DND-41 (cell line): Measurements from ENCODE around the gene ANTKMT.

Experiments used
- ATAC-seq: fragments of 200-7000 bp; cut with Tn5 transposase; 3 replicates; pipeline ENCODE4 v1.9.1; 2021; ENCODE audit warnings: low read depth; ENCODE audit not compliant: insufficient read depth
- DNase-seq: peaks from one replicate; pipeline ENCODE4 v3.0.0-alpha.2; 2020
- H2AFZ ChIP-seq: 2 replicates; pipeline ENCODE4 v1.6.0; 2012; ENCODE audit warnings: low read depth, low read length
- H3K27ac ChIP-seq: 2 replicates; pipeline ENCODE4 v1.5.1; 2012; ENCODE audit warnings: low read length, inconsistent platforms
- H3K27me3 ChIP-seq: fragments of 200-600 bp; sonication (generic); 2 replicates; pipeline ENCODE4 v1.6.0; 2012; ENCODE audit warnings: low read length, mild to moderate bottlenecking, inconsistent platforms; ENCODE audit not compliant: insufficient read depth, poor library complexity
- H3K36me3 ChIP-seq: 2 replicates; pipeline ENCODE4 v1.5.1; 2012; ENCODE audit warnings: low read length, inconsistent platforms; ENCODE audit not compliant: insufficient read depth
- H3K4me1 ChIP-seq: 2 replicates; pipeline ENCODE4 v1.5.1; 2012; ENCODE audit warnings: mild to moderate bottlenecking, low read length; ENCODE audit not compliant: insufficient read depth
- H3K4me2 ChIP-seq: 2 replicates; pipeline ENCODE4 v1.6.0; 2012; ENCODE audit warnings: mild to moderate bottlenecking, moderate library complexity, low read length, inconsistent platforms; ENCODE audit not compliant: insufficient read depth
- H3K4me3 ChIP-seq, 2 experiments: fragments of 200-600 bp in 1 of 2; shearing (Covaris generic) in 1 of 2; 2 replicates each; pipeline ENCODE4 v1.5.1; 2012 to 2016; ENCODE audit warnings: inconsistent platforms in 2 of 2, low read length in 2 of 2, mild to moderate bottlenecking in 2 of 2, low read depth in 1 of 2, moderate library complexity in 1 of 2
- H3K79me2 ChIP-seq: 2 replicates; pipeline ENCODE4 v1.6.0; 2012; ENCODE audit warnings: low read length, inconsistent platforms; ENCODE audit not compliant: insufficient read depth
- H3K9ac ChIP-seq: 2 replicates; pipeline ENCODE4 v1.6.0; 2012; ENCODE audit warnings: low read depth, mild to moderate bottlenecking, inconsistent platforms, low read length, moderate library complexity
- H3K9me3 ChIP-seq: 2 replicates; pipeline ENCODE4 v1.5.1; 2012; ENCODE audit warnings: low read length, moderate library complexity, mild to moderate bottlenecking, inconsistent platforms; ENCODE audit not compliant: insufficient read depth, severe bottlenecking
- H4K20me1 ChIP-seq: 2 replicates; pipeline ENCODE4 v1.6.0; 2012; ENCODE audit warnings: low read length; ENCODE audit not compliant: insufficient read depth
- EZH2 ChIP-seq: IDR thresholded peaks from 3 replicates; pipeline ENCODE4 v1.6.1; 2012; ENCODE audit warnings: borderline replicate concordance, low read depth, mild to moderate bottlenecking, moderate library complexity, low read length, inconsistent platforms; ENCODE audit not compliant: severe bottlenecking
- TF ChIP-seq, protein P1 (sequence below): IDR thresholded peaks from 2 replicates; pipeline ENCODE4 v1.5.1; 2012; ENCODE audit warnings: borderline replicate concordance, low read length, moderate library complexity, mild to moderate bottlenecking; ENCODE audit not compliant: poor library complexity, severe bottlenecking; ENCODE audit errors: extremely low read depth

The ANTKMT gene

DNA sequence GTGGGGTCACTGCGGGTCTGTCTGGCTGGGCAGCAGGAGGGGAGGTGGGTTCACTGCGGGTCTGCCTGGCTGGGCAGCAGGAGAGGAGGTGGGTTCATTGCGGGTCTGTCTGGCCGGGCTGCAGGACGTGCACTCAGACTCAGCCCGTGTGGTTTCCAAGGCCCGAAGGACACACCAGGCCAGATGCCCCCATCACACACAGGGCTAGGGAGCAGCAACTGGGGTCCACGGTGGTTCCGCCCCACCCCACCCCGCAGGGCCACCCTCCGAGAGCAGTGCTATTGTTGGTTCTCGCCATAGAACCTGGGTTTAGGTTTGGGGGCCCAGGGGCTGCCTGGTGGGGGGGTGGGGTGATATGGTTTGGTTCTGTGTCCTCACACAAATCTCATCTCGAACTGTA is 25.7 kb downstream of the ANTKMT start:
- no peak overlapping the region for H3K4me3 ChIP-seq
- H3K27ac ChIP-seq: no peak overlapping the region
- DNase-seq: no peak
- no peaks in the 10 kb centered on the region for H3K4me1 ChIP-seq
- H3K36me3 ChIP-seq: no peaks in the 10 kb centered on the region
- no peak overlapping the region for H2AFZ ChIP-seq
- H3K4me2 ChIP-seq: no peak overlapping the region
- no peaks in the 10 kb centered on the region for H3K9me3 ChIP-seq
- no peak for TF ChIP-seq EZH2
- TF ChIP-seq, protein P1, sequence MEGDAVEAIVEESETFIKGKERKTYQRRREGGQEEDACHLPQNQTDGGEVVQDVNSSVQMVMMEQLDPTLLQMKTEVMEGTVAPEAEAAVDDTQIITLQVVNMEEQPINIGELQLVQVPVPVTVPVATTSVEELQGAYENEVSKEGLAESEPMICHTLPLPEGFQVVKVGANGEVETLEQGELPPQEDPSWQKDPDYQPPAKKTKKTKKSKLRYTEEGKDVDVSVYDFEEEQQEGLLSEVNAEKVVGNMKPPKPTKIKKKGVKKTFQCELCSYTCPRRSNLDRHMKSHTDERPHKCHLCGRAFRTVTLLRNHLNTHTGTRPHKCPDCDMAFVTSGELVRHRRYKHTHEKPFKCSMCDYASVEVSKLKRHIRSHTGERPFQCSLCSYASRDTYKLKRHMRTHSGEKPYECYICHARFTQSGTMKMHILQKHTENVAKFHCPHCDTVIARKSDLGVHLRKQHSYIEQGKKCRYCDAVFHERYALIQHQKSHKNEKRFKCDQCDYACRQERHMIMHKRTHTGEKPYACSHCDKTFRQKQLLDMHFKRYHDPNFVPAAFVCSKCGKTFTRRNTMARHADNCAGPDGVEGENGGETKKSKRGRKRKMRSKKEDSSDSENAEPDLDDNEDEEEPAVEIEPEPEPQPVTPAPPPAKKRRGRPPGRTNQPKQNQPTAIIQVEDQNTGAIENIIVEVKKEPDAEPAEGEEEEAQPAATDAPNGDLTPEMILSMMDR: no peak
- no peaks in the 10 kb centered on the region for H3K27me3 ChIP-seq
- H3K9ac ChIP-seq: no peak overlapping the region
- no peak for ATAC-seq
- H3K79me2 ChIP-seq: no peaks in the 10 kb centered on the region
- no peaks in the 10 kb centered on the region for H4K20me1 ChIP-seq

DNA sequence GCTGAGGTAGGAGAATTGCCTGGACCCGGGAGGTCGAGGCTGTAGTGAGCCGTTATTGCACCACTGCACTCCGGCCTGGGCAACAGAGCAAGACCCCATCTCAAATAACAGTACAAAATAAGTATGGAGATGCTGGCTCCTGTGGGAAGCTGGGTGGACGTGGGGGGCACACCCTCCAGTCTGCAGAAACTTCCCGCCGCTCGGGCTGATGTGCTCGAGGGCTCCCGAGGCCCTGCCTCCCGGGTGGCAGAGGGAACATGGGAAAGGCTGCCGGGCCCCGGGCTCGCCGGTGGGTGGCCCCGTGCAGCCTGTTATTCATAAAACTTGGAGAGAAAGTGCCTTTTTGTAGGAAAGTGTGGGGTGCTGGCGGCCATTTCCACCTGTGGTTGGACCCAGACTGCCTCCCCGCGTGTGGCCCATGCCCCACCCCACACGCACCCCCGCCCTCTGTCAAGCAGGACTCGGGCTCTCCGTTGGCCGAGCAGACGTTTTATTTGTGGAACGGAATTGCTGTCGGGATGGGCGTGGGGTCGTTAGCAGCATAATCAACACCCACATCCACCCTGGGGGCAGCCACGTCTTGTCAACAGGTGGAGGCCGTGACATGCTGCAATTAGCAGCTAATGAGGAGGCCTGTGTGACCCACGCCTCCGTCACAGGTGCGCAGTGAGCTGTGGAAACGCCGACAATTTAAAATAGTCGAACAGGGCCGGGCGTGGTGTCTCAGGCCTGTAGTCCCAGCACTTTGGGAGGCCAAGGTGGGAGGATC is 27.2 kb downstream of the ANTKMT start:
- Histone ChIP-seq H3K4me1 (no peaks in the 10 kb centered on the region), H3K79me2 (no peaks in the 10 kb centered on the region), H3K9ac (no peak overlapping the region), H3K36me3 (no peaks in the 10 kb centered on the region), H4K20me1 (no peaks in the 10 kb centered on the region), H3K27ac (no peak overlapping the region), H3K4me3 (no peak overlapping the region), H3K4me2 (no peak overlapping the region), H3K27me3 (no peaks in the 10 kb centered on the region), H2AFZ (no peak overlapping the region), H3K9me3 (no peaks in the 10 kb centered on the region)
- ATAC-seq (no peak), DNase-seq (no peak)
- TF ChIP-seq EZH2: no peak
- TF ChIP-seq, protein P1: no peak

DNA sequence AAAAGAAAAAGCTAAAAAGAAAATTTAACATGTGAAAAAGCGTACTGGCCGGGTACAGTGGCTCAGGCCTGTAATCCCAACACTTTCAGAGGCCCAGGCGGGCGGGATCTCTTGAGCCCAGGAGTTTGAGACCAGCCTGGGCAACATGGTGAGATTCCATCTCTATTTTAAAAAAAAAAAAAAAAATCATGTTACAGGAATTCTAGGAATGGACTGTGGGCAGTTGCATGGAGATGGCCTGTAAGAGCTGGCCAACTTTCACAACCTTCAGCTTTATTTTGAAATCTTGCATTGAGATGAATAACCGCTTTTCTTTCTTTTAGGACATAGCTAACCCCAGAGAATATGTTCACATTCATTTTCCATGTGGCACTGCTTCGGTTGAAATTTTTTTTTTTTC is 28.1 kb downstream of the ANTKMT start:
- no peak for ATAC-seq
- H3K27me3 ChIP-seq: no peaks in the 10 kb centered on the region
- H3K27ac ChIP-seq: no peak overlapping the region
- H2AFZ ChIP-seq: no peak overlapping the region
- no peaks in the 10 kb centered on the region for H3K9me3 ChIP-seq
- no peaks in the 10 kb centered on the region for H3K79me2 ChIP-seq
- H3K4me3 ChIP-seq: no peak overlapping the region
- H3K4me2 ChIP-seq: no peak overlapping the region
- H3K9ac ChIP-seq: no peak overlapping the region
- no peaks in the 10 kb centered on the region for H4K20me1 ChIP-seq
- TF ChIP-seq, protein P1: no peak
- TF ChIP-seq EZH2: no peak
- no peak for DNase-seq
- no peaks in the 10 kb centered on the region for H3K36me3 ChIP-seq
- no peaks in the 10 kb centered on the region for H3K4me1 ChIP-seq
